Lower leg skin (tissue), 4 donors: ENCODE measurements around the gene C11orf21. TPM values are rescaled to one million over a fixed set of nuclear protein-coding genes. Genes with fewer than 3 reads are reported as not detected.
A peak's percentile ranks its signal among the peaks of the same experiment; 100 is the strongest.

Experiments
- DNase-seq, 2 donors: peaks; one replicate each; pipeline ENCODE4 v3.0.0-alpha.2; 2019; ENCODE audit warnings: low spot score in 2 of 2
- H3K4me3 ChIP-seq: fragments of 200-600 bp; sonication (generic); 2 replicates; pipeline ENCODE4 v1.5.1; 2017; ENCODE audit warnings: mild to moderate bottlenecking, low read depth; ENCODE audit not compliant: poor library complexity, severe bottlenecking
- POLR2A ChIP-seq, 2 donors: fragments of 450-650 bp; IDR thresholded peaks; one replicate each; pipeline ENCODE4 v1.6.1; 2016 to 2017; ENCODE audit warnings: antibody characterized with exemption in 2 of 2, mild to moderate bottlenecking in 1 of 2, moderate library complexity in 1 of 2
- WGBS, 2 donors: methylation state at CpG; one replicate each; pipeline ENCODE4 v1.1.5; 2018; 5-methylcytosine and 5-hydroxymethylcytosine counted together
- intact Hi-C: fragments of 100-400 bp; cut with DNase I; formaldehyde crosslinking; loops from one replicate; pipeline ENCODE4 v1.15.0; 2023; ENCODE audit warnings: low total_unique reads
- total RNA-seq, 4 donors: library from RNA; depleted of rRNA; stranded (reverse); fragments of >200 nt; gene quantifications; one replicate each; pipeline ENCODE4 v1.1.0, GENCODE V29; 2016
- TF ChIP-seq, protein P1 (sequence below), 3 donors: fragments of 450-650 bp; IDR thresholded peaks; one replicate each; pipeline ENCODE4 v1.5.1; 2016; ENCODE audit warnings: antibody characterized with exemption in 3 of 3, mild to moderate bottlenecking in 3 of 3, moderate library complexity in 2 of 3

C11orf21 gene
- total RNA-seq, 4 donors from 2014 or later = 0.42 to 1.4 (median 0.65) TPM

- TF ChIP-seq, protein P1, sequence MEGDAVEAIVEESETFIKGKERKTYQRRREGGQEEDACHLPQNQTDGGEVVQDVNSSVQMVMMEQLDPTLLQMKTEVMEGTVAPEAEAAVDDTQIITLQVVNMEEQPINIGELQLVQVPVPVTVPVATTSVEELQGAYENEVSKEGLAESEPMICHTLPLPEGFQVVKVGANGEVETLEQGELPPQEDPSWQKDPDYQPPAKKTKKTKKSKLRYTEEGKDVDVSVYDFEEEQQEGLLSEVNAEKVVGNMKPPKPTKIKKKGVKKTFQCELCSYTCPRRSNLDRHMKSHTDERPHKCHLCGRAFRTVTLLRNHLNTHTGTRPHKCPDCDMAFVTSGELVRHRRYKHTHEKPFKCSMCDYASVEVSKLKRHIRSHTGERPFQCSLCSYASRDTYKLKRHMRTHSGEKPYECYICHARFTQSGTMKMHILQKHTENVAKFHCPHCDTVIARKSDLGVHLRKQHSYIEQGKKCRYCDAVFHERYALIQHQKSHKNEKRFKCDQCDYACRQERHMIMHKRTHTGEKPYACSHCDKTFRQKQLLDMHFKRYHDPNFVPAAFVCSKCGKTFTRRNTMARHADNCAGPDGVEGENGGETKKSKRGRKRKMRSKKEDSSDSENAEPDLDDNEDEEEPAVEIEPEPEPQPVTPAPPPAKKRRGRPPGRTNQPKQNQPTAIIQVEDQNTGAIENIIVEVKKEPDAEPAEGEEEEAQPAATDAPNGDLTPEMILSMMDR (IDR thresholded peaks at IDR 0.05) = no peak
- TF ChIP-seq POLR2A (IDR thresholded peaks at IDR 0.05) = no peak
- intact Hi-C loops = loop anchor here (10.0 kb wide), 1 partner anchor 234 kb away; no protein-coding TSS in a partner anchor
- peak; percentile 13 to 81 for DNase-seq
- 67 to 69% methylated on average over 18 to 19 of the region's 19 CpGs for WGBS, 2 donors
- H3K4me3 ChIP-seq = no peak overlapping the region
Observed at GRCh38 chr11:2300290-2300935, 1.3 kb downstream of the C11orf21 start.

GRCh38 chr11:2299773-2300172 lies 1.9 kb downstream of the C11orf21 start:
- peak in 1 of 2 donors; percentile 56 for DNase-seq
- H3K4me3 ChIP-seq = no peak overlapping the region
- intact Hi-C loops = loop anchor here (5.0 to 10.0 kb wide), 3 partner anchors 102 to 235 kb away; no protein-coding TSS in a partner anchor
- 55 to 60% methylated on average over 8 to 10 of the region's 10 CpGs for WGBS, 2 donors
- TF ChIP-seq, protein P1 (IDR thresholded peaks at IDR 0.05) = no peak
- no peak for TF ChIP-seq POLR2A (IDR thresholded peaks at IDR 0.05)

DNA sequence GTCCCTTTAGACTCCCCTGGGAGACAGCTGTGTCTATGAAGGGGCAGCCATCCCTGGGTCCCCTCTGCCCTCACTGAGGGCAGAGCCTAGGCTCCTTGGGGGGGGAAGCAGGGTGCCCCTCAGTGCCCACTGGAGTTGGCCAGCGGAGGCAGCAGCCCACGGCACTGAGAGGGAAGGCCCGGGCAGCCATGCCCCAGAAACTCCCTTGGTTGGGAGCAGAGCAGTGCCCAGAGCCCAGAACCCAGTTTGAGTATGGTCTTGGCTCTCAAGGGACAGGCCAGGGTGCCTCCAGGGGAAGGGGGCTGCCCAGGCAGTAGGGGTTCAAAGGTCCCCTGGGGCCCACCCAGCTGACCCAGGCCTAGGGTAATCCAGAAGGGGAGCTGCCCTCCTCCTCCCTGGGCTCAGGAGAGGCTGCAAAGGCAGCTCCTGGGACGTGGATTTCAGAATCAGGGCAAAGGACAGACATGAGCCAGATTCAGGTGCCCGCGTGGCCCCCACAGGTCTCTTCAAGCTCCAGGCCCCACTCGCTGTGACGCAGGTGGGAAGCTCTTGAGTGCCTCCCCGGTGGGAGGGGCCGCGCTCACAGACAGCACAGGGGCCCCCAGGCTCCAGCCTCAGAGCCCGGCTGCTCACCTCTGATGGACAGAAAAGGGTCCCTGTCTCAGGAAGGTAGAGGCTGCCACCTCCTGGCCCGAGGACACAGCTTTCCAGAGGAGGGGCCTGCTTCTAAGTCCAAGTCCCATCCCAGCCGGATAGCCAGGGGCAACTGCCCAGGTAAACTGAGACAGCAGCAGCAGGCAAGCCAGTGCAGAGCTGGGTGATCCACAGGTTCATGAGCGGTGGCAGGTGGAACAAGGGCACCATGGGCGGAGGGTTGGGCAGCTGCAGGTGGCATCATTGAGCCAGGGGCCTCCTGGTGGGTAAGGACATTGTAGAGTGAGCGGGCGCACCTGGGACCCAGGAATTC lies 2.6 kb downstream of the C11orf21 start:
- peak; percentile 26 to 83 for DNase-seq

GRCh38 chr11:2298131-2298794 lies 3.5 kb downstream of the C11orf21 start:
- intact Hi-C loops = loop anchor here (5.0 kb wide), 2 partner anchors 101 to 116 kb away; no protein-coding TSS in a partner anchor
- peak in 1 of 2 donors; percentile 78 for DNase-seq
- 87 to 95% methylated on average over 11 to 14 of the region's 14 CpGs for WGBS, 2 donors
- H3K4me3 ChIP-seq = no peak overlapping the region
- TF ChIP-seq, protein P1 (IDR thresholded peaks at IDR 0.05) = no peak
- TF ChIP-seq POLR2A (IDR thresholded peaks at IDR 0.05) = no peak

More for the DNA sequence above, 2.6 kb downstream of the C11orf21 start:
- H3K4me3 ChIP-seq = no peak overlapping the region
- intact Hi-C loops = loop anchor here (5.0 kb wide), 2 partner anchors 102 to 117 kb away; no protein-coding TSS in a partner anchor
- 44 to 54% methylated on average over 10 to 18 of the region's 18 CpGs for WGBS, 2 donors
- TF ChIP-seq, protein P1 (IDR thresholded peaks at IDR 0.05) = no peak
- TF ChIP-seq POLR2A (IDR thresholded peaks at IDR 0.05) = no peak

- no peak for TF ChIP-seq POLR2A (IDR thresholded peaks at IDR 0.05)
- TF ChIP-seq, protein P1 (IDR thresholded peaks at IDR 0.05) = no peak
- H3K4me3 ChIP-seq = no peak overlapping the region
- WGBS, 2 donors = 48 to 54% methylated on average over 1 of the region's 1 CpG
- DNase-seq = no peak
- intact Hi-C loops = loop anchor here (5.0 kb wide), 2 partner anchors 100 to 115 kb away; no protein-coding TSS in a partner anchor
Observed at GRCh38 chr11:2297623-2298030, 4.1 kb downstream of the C11orf21 start.
